Measurements from ENCODE around the gene CCDC17.

The CCDC17 gene

DNA sequence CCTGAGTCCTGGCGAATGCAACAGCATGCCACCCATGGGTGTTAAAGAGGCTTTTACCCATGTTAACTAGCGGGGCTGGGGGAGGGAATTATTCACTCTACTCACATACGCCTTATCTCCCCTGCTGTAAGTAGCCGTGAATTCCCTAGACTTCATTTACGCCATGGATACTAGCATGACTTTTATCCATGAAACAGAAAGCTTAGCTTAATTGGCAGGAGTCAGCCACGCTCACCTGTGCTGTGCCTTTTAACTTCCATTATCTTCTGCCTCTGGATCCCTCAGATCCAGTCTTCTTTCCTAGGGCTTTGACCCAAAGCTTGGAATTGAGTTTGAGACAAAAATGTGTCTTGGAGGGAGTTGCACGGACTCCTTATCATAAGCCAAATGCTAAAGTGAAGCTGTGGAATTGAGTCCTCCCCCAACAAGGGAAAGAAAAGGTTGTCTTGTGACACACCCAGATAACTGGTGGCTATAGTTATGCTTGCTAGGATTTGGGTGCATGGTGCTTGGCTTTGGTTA lies 49.7 kb downstream of the CCDC17 start:
- no peak for DNase-seq

DNA sequence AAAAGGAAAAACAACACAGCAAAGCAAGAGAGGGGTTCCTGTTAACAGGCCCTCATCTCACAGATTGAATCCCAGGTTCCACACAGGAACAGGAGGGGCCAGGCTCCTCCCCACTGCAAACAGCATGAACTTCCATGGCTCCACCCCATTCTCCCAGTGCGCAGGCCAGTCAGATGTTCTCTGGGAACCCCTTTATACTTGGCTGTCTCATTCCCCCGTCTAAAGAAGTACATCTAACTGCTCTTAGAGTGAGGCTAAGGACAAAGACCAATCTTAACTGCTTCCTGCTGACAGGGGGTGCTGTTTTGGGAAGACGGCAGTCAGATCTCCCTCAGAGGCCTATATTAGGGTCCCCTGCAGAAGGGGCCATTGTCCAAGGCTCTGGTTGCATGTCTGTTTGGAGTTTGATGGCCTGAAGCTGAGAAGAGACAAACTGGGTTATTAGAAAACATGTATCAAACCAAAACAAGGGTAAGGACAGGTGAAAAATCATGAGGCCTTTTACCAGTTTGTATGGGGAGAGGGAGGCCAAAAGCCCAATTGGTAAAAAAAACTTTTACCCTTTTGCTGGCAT lies 50.5 kb downstream of the CCDC17 start:
- DNase-seq, result no peak

DNA sequence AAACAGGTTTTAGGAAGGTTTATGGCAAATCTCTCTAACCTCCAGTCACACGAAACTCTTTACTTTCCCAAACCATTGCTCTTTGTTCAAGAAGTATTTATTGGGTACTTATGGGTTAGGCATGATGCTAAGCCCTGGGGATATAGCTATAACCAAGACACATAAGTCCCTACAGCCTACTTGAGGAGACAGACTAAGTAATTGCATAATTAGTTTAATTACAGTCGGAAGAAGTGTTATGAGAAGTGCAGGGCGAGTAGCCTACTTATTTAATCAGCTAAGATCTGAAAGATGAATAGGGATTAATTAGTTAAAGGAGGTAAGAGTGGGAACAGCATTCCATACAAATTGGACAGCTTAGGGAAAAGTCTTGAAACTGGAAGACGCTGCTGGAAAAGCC lies 53.2 kb downstream of the CCDC17 start:
- no peak for DNase-seq

Data from activated CD8-positive, alpha-beta memory T cell treated with anti-CD3 and anti-CD28 coated beads, Interleukin-2, amount 50 U/mL, for 4 hours (primary cell).